ENCODE measurements around the gene CAV1. TPM values are rescaled to one million over a fixed set of nuclear protein-coding genes. Genes with fewer than 3 reads are reported as not detected.

CAV1 gene
- total and polyA plus RNA-seq, 2 of the 13 experiments (the other 11 are each of a cell fraction or from before 2014, with no cell fraction given) = 0.40 TPM; not detected in 1

DNA sequence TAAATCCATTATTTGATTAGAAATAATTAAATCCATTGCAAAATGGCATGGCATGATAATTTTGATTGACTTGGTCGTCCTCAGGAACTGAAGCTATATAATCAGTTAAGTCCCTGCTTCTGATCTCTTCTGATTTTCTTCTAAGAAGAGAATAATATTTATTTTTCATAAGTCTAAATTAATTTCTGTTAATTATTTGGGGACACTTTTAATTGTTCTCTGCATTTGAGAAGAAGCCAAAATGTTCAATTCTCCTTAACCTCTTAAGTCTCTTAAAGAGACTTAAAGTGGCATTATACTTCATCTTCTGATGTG, 67.2 kb downstream of the CAV1 start:
- H3K4me1 ChIP-seq (ENCODE audit: insufficient read depth, low read length) = peaks cover 32% of the 10 kb centered on the region
- peaks cover 0 to 9% of the 10 kb centered on the region in 2 experiments; a peak in 2 of 5 replicates for H3K27me3 ChIP-seq (ENCODE audit: control insufficient read depth in 1 of 2, insufficient read depth in 2 of 2, low read length in 2 of 2)
- in situ Hi-C loops (cut with HindIII; ENCODE audit: extremely low pct_ligation_motif_present, low pct_unique_long_range_greater_than_20kb) (loop anchor here (5.0 kb wide), 3 partner anchors 80 to 330 kb away; partner anchors contain the start of gene MET), intact Hi-C loops (cut with micrococcal nuclease; ENCODE audit: unreplicated experiment) (loop anchor here (2.0 to 10.0 kb wide), 3 partner anchors 79 to 523 kb away; no protein-coding TSS in a partner anchor)
- DNase-seq (ENCODE audit: low spot score) (no peak), ATAC-seq (no peak), FAIRE-seq (no peak)
- TF ChIP-seq CBX2 (IDR thresholded peaks at IDR 0.05; ENCODE audit: low read depth, low read length) = 0 out of 2 replicates have a peak, but pooled peaks have one; percentile 52
- no peak for TF ChIP-seq CBX2 (CRISPR knock-in tag; IDR thresholded peaks at IDR 0.05; ENCODE audit: low read depth)
- TF ChIP-seq KDM3A (CRISPR knock-in tag; IDR thresholded peaks at IDR 0.05; ENCODE audit: low read depth) = no peak
- no peaks in the 10 kb centered on the region for H3K9me3 ChIP-seq (ENCODE audit: low read length)
- ChIA-PET POLR2A (interaction anchor here (1.0 to 1.2 kb wide), 2 partner anchors 213 to 218 kb away, joined by 3 to 5 read pairs; no protein-coding TSS in a partner anchor), CTCF (ENCODE audit: low intra/inter-chr PET ratio, low total read pairs) (interaction anchor here (2.0 kb wide), 1 partner anchor 218 kb away, joined by 9 read pairs; no protein-coding TSS in a partner anchor)
- peak overlapping the region in 1 of 3 experiments; percentile 22; a peak in 1 of 6 replicates for H3K4me3 ChIP-seq (replicated peaks in 1 of 3; ENCODE audit: insufficient read depth in 1 of 3, low read depth in 2 of 3, low read length in 3 of 3)
- H2AFZ ChIP-seq (ENCODE audit: low read length) = no peak overlapping the region
- no peaks in the 10 kb centered on the region for H4K20me1 ChIP-seq (ENCODE audit: insufficient read depth, low read length)
- H3K27ac ChIP-seq (ENCODE audit: extremely low read length, insufficient read depth, low read length) = no peak overlapping the region
- WGBS (ENCODE audit: low lambda C conversion rate) = 0% methylated on average over 1 of the region's 1 CpG
- BruUV-seq (replicated peaks) = no TSS peak
- no peaks in the 10 kb centered on the region for H3K36me3 ChIP-seq (replicated peaks in 1 of 2; ENCODE audit: control insufficient read depth in 1 of 2, insufficient read depth in 2 of 2, low read length in 2 of 2)
- peak overlapping the region; percentile 70 for H3K4me2 ChIP-seq (ENCODE audit: low read depth, low read length)
- no peak overlapping the region for H3K9ac ChIP-seq (ENCODE audit: insufficient read depth, low read depth, low read length)
- H3K79me2 ChIP-seq (ENCODE audit: insufficient read depth, low read length) = no peaks in the 10 kb centered on the region

DNA sequence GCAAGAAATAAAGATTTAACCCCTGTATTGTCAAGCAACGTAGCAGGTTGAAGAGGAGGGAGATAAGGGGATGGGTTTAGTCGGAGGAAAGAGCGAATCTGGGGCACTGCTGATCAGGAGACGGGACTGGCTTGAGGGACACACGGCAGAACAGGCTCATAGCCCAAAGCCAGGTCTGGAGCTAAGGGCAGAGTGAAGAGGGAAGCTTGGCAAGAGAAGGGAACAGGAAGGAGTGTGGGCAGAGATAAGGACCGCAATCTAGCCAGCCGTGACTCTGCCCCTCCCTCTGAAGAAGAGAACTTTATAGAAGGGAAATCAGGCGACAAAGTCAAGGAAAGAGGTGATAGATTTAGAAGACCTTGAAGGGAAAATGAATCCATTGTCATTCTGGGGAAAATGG, 67.6 kb downstream of the CAV1 start:
- Histone ChIP-seq H3K9me3 (ENCODE audit: low read length) (no peaks in the 10 kb centered on the region), H3K36me3 (replicated peaks in 1 of 2; ENCODE audit: control insufficient read depth in 1 of 2, insufficient read depth in 2 of 2, low read length in 2 of 2) (no peaks in the 10 kb centered on the region), H3K79me2 (ENCODE audit: insufficient read depth, low read length) (no peaks in the 10 kb centered on the region), H3K4me2 (ENCODE audit: low read depth, low read length) (peak overlapping the region; percentile 70), H3K4me1 (ENCODE audit: insufficient read depth, low read length) (peaks cover 32% of the 10 kb centered on the region), H4K20me1 (ENCODE audit: insufficient read depth, low read length) (no peaks in the 10 kb centered on the region), H2AFZ (ENCODE audit: low read length) (no peak overlapping the region), H3K4me3 (replicated peaks in 1 of 3; ENCODE audit: insufficient read depth in 1 of 3, low read depth in 2 of 3, low read length in 3 of 3) (no peak overlapping the region), H3K27ac (ENCODE audit: extremely low read length, insufficient read depth, low read length) (no peak overlapping the region), H3K9ac (ENCODE audit: insufficient read depth, low read depth, low read length) (no peak overlapping the region), H3K27me3 (ENCODE audit: control insufficient read depth in 1 of 2, insufficient read depth in 2 of 2, low read length in 2 of 2) (peaks cover 0 to 9% of the 10 kb centered on the region in 2 experiments; a peak in 2 of 5 replicates)
- 56% methylated on average over 8 of the region's 8 CpGs for WGBS (ENCODE audit: low lambda C conversion rate)
- intact Hi-C loops (cut with micrococcal nuclease; ENCODE audit: unreplicated experiment) = loop anchor here (2.0 to 10.0 kb wide), 3 partner anchors 78 to 522 kb away; no protein-coding TSS in a partner anchor
- ChIA-PET CTCF (ENCODE audit: low intra/inter-chr PET ratio, low total read pairs) (interaction anchor here (2.0 kb wide), 1 partner anchor 217 kb away, joined by 9 read pairs; no protein-coding TSS in a partner anchor), POLR2A (interaction anchor here (1.0 to 1.2 kb wide), 2 partner anchors 212 to 218 kb away, joined by 3 to 5 read pairs; no protein-coding TSS in a partner anchor)
- in situ Hi-C loops (cut with HindIII; ENCODE audit: extremely low pct_ligation_motif_present, low pct_unique_long_range_greater_than_20kb) = loop anchor here (5.0 kb wide), 3 partner anchors 80 to 330 kb away; partner anchors contain the start of gene MET
- no peak for DNase-seq (ENCODE audit: low spot score)
- no TSS peak for BruUV-seq (replicated peaks)
- peak; percentile 53 for ATAC-seq
- TF ChIP-seq THAP11 (CRISPR knock-in tag; IDR thresholded peaks at IDR 0.05) = no peak
- TF ChIP-seq ERF (CRISPR knock-in tag; IDR thresholded peaks at IDR 0.05) = no peak
- no peak for TF ChIP-seq FOXP1 (IDR thresholded peaks at IDR 0.05)
- no peak for TF ChIP-seq FOXP1 (CRISPR knock-in tag; IDR thresholded peaks at IDR 0.05)
- TF ChIP-seq YEATS4 (CRISPR knock-in tag; IDR thresholded peaks at IDR 0.05; ENCODE audit: borderline replicate concordance) = 0 out of 2 replicates have a peak, but pooled peaks have one; percentile 29
- TF ChIP-seq ZNF614 (CRISPR knock-in tag; IDR thresholded peaks at IDR 0.05; ENCODE audit: borderline replicate concordance) = no peak
- no peak for FAIRE-seq

Measured in HepG2 (cell line).